Endodermal cell (in vitro differentiated cells): ENCODE data around the gene SLCO2A1. TPM values are rescaled to one million over a fixed set of nuclear protein-coding genes. Genes with fewer than 3 reads are reported as not detected.

Experiments
- DNase-seq: peaks from one replicate; pipeline ENCODE4 v3.0.0-alpha.2; 2017
- H3K27ac ChIP-seq: 2 replicates; pipeline ENCODE4 v1.5.1; 2013; ENCODE audit warnings: mild to moderate bottlenecking, low read depth, low read length, moderate library complexity
- H3K27me3 ChIP-seq: 2 replicates; pipeline ENCODE4 v1.6.1; 2013; ENCODE audit warnings: mild to moderate bottlenecking, low read length, moderate library complexity; ENCODE audit not compliant: insufficient read depth, control insufficient read depth, poor library complexity, severe bottlenecking
- H3K36me3 ChIP-seq: 2 replicates; pipeline ENCODE4 v1.7.0; 2013; ENCODE audit warnings: mild to moderate bottlenecking, low read length, moderate library complexity; ENCODE audit not compliant: control insufficient read depth, insufficient read depth
- H3K4me1 ChIP-seq: one replicate; pipeline ENCODE4 v1.7.0; 2013; ENCODE audit warnings: low read length; ENCODE audit not compliant: control insufficient read depth, insufficient read depth
- H3K4me3 ChIP-seq: 2 replicates; pipeline ENCODE4 v1.5.1; 2013; ENCODE audit warnings: mild to moderate bottlenecking, low read length, moderate library complexity
- H3K9ac ChIP-seq: 2 replicates; pipeline ENCODE4 v1.6.1; 2013; ENCODE audit warnings: mild to moderate bottlenecking, low read length, moderate library complexity; ENCODE audit not compliant: poor library complexity, severe bottlenecking; ENCODE audit errors: extremely low read depth
- H3K9me3 ChIP-seq: 2 replicates; pipeline ENCODE4 v1.6.1; 2013; ENCODE audit warnings: mild to moderate bottlenecking, low read length, moderate library complexity; ENCODE audit not compliant: control insufficient read depth
- H3K27ac Mint-ChIP-seq: 2 replicates; pipeline ENCODE4 v1.8.0; 2020; ENCODE audit warnings: mixed read lengths
- H3K27me3 Mint-ChIP-seq: 2 replicates; pipeline ENCODE4 v1.8.0; 2021; ENCODE audit warnings: mild to moderate bottlenecking, mixed read lengths; ENCODE audit not compliant: insufficient read depth
- H3K36me3 Mint-ChIP-seq: 2 replicates; pipeline ENCODE4 v1.8.0; 2020; ENCODE audit warnings: low read depth, mixed read lengths
- H3K4me1 Mint-ChIP-seq: 2 replicates; pipeline ENCODE4 v1.8.0; 2020; ENCODE audit warnings: mixed read lengths
- H3K4me3 Mint-ChIP-seq: 2 replicates; pipeline ENCODE4 v1.8.0; 2020; ENCODE audit warnings: mild to moderate bottlenecking, moderate library complexity, mixed read lengths
- H3K9me3 Mint-ChIP-seq: 2 replicates; pipeline ENCODE4 v1.8.0; 2020; ENCODE audit warnings: mild to moderate bottlenecking, mixed read lengths
- WGBS, 2 experiments: methylation state at CpG; one replicate each; pipeline versions ENCODE4 v1.1.5 to v1.1.7; 2013; ENCODE audit warnings: missing lambda C conversion rate in 2 of 2, mixed read lengths in 1 of 2; ENCODE audit not compliant: insufficient coverage in 1 of 2, insufficient read length in 1 of 2; 5-methylcytosine and 5-hydroxymethylcytosine counted together
- total RNA-seq, 2 donors: library from RNA; stranded (reverse); fragmentation: NEBNext Ultra II Directional in 1 of 2; extraction: Animal tissue kit (Norgen Biotek cat#: 25700) in 1 of 2; gene quantifications; 2 replicates in 1 of 2; 3 replicates in 1 of 2; pipeline ENCODE4 v1.2.1, GENCODE V29; 2021
- TF ChIP-seq, protein P1 (sequence below): fragments of 200-600 bp; sonication (generic); conservative IDR thresholded peaks from 2 replicates; pipeline ENCODE4 v1.5.0; 2021; ENCODE audit warnings: antibody characterized with exemption, mild to moderate bottlenecking

The SLCO2A1 gene
- total RNA-seq, 2 donors from 2014 or later = 126 to 134 TPM

DNA sequence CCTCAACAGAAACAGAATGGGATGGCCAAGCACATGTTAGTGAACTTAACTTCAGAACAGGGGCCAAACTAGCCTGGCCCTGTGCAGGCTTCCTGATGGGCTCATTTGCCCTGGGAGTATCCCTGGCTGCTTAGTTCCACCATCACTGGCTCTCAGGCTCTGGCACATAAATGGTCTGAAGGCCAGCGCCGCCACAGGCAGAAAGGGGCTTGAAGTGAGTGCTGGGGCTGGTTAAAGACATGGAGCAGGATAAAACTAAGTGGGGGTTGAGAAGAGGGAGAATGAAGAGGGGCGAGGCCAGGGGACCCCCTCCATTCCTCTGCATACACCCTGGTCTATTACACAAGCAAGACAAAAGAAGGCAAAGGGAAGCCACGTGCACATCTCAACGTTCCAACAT lies 12.2 kb downstream of the SLCO2A1 start:
- Mint-ChIP-seq H3K4me1 (peaks cover 47% of the 10 kb centered on the region), H3K27ac (no peak overlapping the region), H3K36me3 (peaks cover 32% of the 10 kb centered on the region), H3K9me3 (no peaks in the 10 kb centered on the region), H3K4me3 (no peak overlapping the region), H3K27me3 (no peaks in the 10 kb centered on the region)
- Histone ChIP-seq H3K27me3 (no peaks in the 10 kb centered on the region), H3K4me1 (peaks cover 19% of the 10 kb centered on the region), H3K9ac (no peak overlapping the region), H3K27ac (no peak overlapping the region), H3K9me3 (peaks cover 6% of the 10 kb centered on the region), H3K36me3 (peaks cover 32% of the 10 kb centered on the region), H3K4me3 (no peak overlapping the region)
- WGBS, 2 experiments = 89 to 100% methylated on average over 2 to 5 of the region's 5 CpGs
- TF ChIP-seq, protein P1, sequence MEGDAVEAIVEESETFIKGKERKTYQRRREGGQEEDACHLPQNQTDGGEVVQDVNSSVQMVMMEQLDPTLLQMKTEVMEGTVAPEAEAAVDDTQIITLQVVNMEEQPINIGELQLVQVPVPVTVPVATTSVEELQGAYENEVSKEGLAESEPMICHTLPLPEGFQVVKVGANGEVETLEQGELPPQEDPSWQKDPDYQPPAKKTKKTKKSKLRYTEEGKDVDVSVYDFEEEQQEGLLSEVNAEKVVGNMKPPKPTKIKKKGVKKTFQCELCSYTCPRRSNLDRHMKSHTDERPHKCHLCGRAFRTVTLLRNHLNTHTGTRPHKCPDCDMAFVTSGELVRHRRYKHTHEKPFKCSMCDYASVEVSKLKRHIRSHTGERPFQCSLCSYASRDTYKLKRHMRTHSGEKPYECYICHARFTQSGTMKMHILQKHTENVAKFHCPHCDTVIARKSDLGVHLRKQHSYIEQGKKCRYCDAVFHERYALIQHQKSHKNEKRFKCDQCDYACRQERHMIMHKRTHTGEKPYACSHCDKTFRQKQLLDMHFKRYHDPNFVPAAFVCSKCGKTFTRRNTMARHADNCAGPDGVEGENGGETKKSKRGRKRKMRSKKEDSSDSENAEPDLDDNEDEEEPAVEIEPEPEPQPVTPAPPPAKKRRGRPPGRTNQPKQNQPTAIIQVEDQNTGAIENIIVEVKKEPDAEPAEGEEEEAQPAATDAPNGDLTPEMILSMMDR = no peak
- DNase-seq = no peak

DNA sequence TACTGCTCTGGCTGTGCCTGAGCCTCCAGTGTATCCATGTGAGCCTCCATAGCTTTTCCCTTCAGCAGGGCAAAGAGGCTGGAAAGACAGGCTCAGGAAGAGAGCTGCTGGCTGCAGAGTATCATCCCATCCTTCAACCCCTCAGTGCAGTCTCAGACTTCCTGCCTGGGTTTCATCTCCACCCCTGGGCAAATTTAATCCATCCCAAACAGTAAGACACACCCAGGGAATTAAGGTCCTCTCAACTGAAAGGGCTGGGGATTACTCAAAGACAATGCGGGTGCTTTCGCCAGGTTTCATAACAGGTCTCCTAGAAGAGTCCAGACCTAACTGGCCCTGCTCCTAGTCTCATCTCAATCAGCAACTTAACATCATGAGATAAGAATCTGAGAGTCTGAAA lies 15.5 kb downstream of the SLCO2A1 start:
- Mint-ChIP-seq H3K27me3 (no peaks in the 10 kb centered on the region), H3K27ac (no peak overlapping the region), H3K4me3 (no peak overlapping the region), H3K9me3 (no peaks in the 10 kb centered on the region), H3K4me1 (peaks cover 42% of the 10 kb centered on the region), H3K36me3 (peaks cover 47% of the 10 kb centered on the region)
- Histone ChIP-seq H3K9ac (no peak overlapping the region), H3K36me3 (peaks cover 32% of the 10 kb centered on the region), H3K9me3 (no peaks in the 10 kb centered on the region), H3K27me3 (no peaks in the 10 kb centered on the region), H3K4me1 (peaks cover 20% of the 10 kb centered on the region), H3K4me3 (no peak overlapping the region), H3K27ac (no peak overlapping the region)
- 90 to 100% methylated on average over 2 of the region's 2 CpGs for WGBS, 2 experiments
- DNase-seq = no peak
- TF ChIP-seq, protein P1 = no peak

DNA sequence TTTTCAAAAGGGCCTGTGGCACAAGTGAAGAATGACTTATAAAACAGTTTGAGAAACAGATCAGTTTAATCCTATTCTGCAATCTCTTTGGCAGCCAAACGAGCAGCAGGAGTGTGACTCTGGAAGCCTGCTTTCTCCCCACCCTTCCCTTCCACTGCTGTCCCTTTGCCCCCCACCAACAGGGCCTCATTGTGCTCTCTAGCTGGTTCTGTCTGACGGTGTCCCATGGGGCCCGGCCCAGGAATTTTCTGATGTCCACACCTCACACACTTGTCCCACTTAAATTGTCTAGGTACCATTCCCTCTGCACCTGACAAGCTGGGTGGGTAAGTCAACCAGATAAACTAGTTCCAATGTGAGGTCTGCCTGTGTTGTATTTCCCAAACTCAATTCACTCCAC lies 16.4 kb downstream of the SLCO2A1 start:
- H3K4me3 ChIP-seq = no peak overlapping the region
- H3K27me3 ChIP-seq = no peaks in the 10 kb centered on the region
- H3K27ac Mint-ChIP-seq = peak overlapping the region; percentile 83
- H3K9ac ChIP-seq = no peak overlapping the region
- DNase-seq = no peak
- no peaks in the 10 kb centered on the region for H3K9me3 ChIP-seq
- no peaks in the 10 kb centered on the region for H3K27me3 Mint-ChIP-seq
- H3K9me3 Mint-ChIP-seq = no peaks in the 10 kb centered on the region
- no peak overlapping the region for H3K4me3 Mint-ChIP-seq
- H3K4me1 Mint-ChIP-seq = peaks cover 39% of the 10 kb centered on the region
- H3K4me1 ChIP-seq = peaks cover 17% of the 10 kb centered on the region
- peaks cover 30% of the 10 kb centered on the region for H3K36me3 ChIP-seq
- TF ChIP-seq, protein P1 = no peak
- H3K36me3 Mint-ChIP-seq = peaks cover 50% of the 10 kb centered on the region
- WGBS, 2 experiments = 63 to 74% methylated on average over 1 to 3 of the region's 3 CpGs
- H3K27ac ChIP-seq = no peak overlapping the region
